Measurements from ENCODE around the gene GLCCI1.

The GLCCI1 gene

GRCh38 chr7:8000315-8000941 lies 31.8 kb downstream of the GLCCI1 start:
- Histone ChIP-seq H3K9me3 (ENCODE audit: severe bottlenecking) (no peaks in the 10 kb centered on the region), H3K4me3 (ENCODE audit: low read depth, low read length) (no peak overlapping the region), H3K36me3 (peaks cover 13% of the 10 kb centered on the region), H3K27ac (no peak overlapping the region), H3K27me3 (ENCODE audit: insufficient read depth, low read depth, severe bottlenecking) (no peaks in the 10 kb centered on the region)
- no peak for DNase-seq
- TF ChIP-seq, protein P1, sequence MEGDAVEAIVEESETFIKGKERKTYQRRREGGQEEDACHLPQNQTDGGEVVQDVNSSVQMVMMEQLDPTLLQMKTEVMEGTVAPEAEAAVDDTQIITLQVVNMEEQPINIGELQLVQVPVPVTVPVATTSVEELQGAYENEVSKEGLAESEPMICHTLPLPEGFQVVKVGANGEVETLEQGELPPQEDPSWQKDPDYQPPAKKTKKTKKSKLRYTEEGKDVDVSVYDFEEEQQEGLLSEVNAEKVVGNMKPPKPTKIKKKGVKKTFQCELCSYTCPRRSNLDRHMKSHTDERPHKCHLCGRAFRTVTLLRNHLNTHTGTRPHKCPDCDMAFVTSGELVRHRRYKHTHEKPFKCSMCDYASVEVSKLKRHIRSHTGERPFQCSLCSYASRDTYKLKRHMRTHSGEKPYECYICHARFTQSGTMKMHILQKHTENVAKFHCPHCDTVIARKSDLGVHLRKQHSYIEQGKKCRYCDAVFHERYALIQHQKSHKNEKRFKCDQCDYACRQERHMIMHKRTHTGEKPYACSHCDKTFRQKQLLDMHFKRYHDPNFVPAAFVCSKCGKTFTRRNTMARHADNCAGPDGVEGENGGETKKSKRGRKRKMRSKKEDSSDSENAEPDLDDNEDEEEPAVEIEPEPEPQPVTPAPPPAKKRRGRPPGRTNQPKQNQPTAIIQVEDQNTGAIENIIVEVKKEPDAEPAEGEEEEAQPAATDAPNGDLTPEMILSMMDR (IDR thresholded peaks at IDR 0.05; ENCODE audit: low read depth, low read length), result no peak

DNA sequence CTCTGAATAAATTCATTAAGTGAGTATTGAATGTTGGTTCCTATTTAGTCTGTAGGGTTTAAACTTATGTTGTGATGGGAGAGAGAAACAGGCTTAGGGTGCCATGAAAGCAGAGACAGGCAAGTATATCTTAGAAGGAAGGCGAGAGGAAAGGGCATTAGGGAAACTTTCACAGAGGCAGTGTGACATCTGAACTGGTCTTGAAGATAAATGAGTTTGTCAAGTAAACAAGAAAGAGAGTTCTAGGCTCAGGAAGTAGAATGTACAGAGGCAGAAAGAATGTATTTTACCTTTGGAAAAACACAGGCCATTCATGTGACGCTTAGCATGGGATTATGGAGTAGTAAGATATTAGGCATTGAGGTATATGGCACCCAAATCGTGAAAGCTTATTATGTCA lies 34.5 kb downstream of the GLCCI1 start:
- H3K36me3 ChIP-seq, result peaks cover 32% of the 10 kb centered on the region
- H3K27ac ChIP-seq, result no peak overlapping the region
- TF ChIP-seq, protein P1 (IDR thresholded peaks at IDR 0.05; ENCODE audit: low read depth, low read length), result no peak

GRCh38 chr7:8005279-8005678 lies 36.7 kb downstream of the GLCCI1 start:
- H3K9me3 ChIP-seq (ENCODE audit: severe bottlenecking), result no peaks in the 10 kb centered on the region
- H3K27ac ChIP-seq, result no peak overlapping the region
- no peaks in the 10 kb centered on the region for H3K27me3 ChIP-seq (ENCODE audit: insufficient read depth, low read depth, severe bottlenecking)
- TF ChIP-seq, protein P1 (IDR thresholded peaks at IDR 0.05; ENCODE audit: low read depth, low read length), result no peak
- H3K4me3 ChIP-seq (ENCODE audit: low read depth, low read length), result no peak overlapping the region
- H3K36me3 ChIP-seq, result peaks cover 32% of the 10 kb centered on the region
- DNase-seq, result no peak

More for the DNA sequence above, 34.5 kb downstream of the GLCCI1 start:
- Histone ChIP-seq H3K27me3 (ENCODE audit: insufficient read depth, low read depth, severe bottlenecking) (no peaks in the 10 kb centered on the region), H3K9me3 (ENCODE audit: severe bottlenecking) (no peaks in the 10 kb centered on the region), H3K4me3 (ENCODE audit: low read depth, low read length) (no peak overlapping the region)
- DNase-seq, result no peak

- Histone ChIP-seq H3K36me3 (peaks cover 15% of the 10 kb centered on the region), H3K27me3 (ENCODE audit: insufficient read depth, low read depth, severe bottlenecking) (no peaks in the 10 kb centered on the region), H3K4me3 (ENCODE audit: low read depth, low read length) (no peak overlapping the region), H3K27ac (no peak overlapping the region), H3K9me3 (ENCODE audit: severe bottlenecking) (no peaks in the 10 kb centered on the region)
- DNase-seq, result no peak
- TF ChIP-seq, protein P1 (IDR thresholded peaks at IDR 0.05; ENCODE audit: low read depth, low read length), result no peak
Observed at GRCh38 chr7:8014399-8014798, 45.8 kb downstream of the GLCCI1 start.

- TF ChIP-seq, protein P1 (IDR thresholded peaks at IDR 0.05; ENCODE audit: low read depth, low read length), result no peak
- peaks cover 15% of the 10 kb centered on the region for H3K36me3 ChIP-seq
- no peaks in the 10 kb centered on the region for H3K9me3 ChIP-seq (ENCODE audit: severe bottlenecking)
- no peaks in the 10 kb centered on the region for H3K27me3 ChIP-seq (ENCODE audit: insufficient read depth, low read depth, severe bottlenecking)
- H3K27ac ChIP-seq, result no peak overlapping the region
- no peak overlapping the region for H3K4me3 ChIP-seq (ENCODE audit: low read depth, low read length)
- no peak for DNase-seq
Observed at GRCh38 chr7:8015100-8015745, 46.6 kb downstream of the GLCCI1 start.
